A549 (cell line): Measurements from ENCODE around the gene GBE1. TPM values are rescaled to one million over a fixed set of nuclear protein-coding genes. Genes with fewer than 3 reads are reported as not detected.

ENCODE experiments used
- ATAC-seq, 2 experiments: fragments of 200-7000 bp in 1 of 2; fragments of >200 bp in 1 of 2; cut with Nextera tagmentation in 1 of 2; cut with Tn5 transposase in 1 of 2; 3 replicates each; pipeline versions ENCODE4 v1.8.0 to v1.9.1; 2018 to 2020; ENCODE audit warnings: mild to moderate bottlenecking in 1 of 2, moderate library complexity in 1 of 2
- CTCF ChIA-PET: fragments of 300-600 bp; sonication (Branson Sonifier 250); formaldehyde crosslinking; extraction: SDS; loops from one replicate; lab custom pipeline; 2021; ENCODE audit warnings: antibody characterized with exemption, inconsistent platforms; lab: Yijun Ruan, JAX
- POLR2A ChIA-PET: fragments of 350-600 bp; formaldehyde crosslinking; extraction: SDS; loops from one replicate; lab custom pipeline; 2021; ENCODE audit warnings: antibody characterized with exemption, inconsistent platforms; lab: Yijun Ruan, JAX
- DNase-seq, 2 experiments: peaks; one replicate each; pipeline versions ENCODE4 v3.0.0 to v3.0.0-alpha.2; 2011 to 2016; ENCODE audit warnings: low read depth in 1 of 2, low spot score in 1 of 2
- FAIRE-seq: peaks from 2 replicates; lab custom pipeline; 2011; peaks lifted over from hg19 to GRCh38; lab: Jason Lieb, UNC
- H3K27ac ChIP-seq, 2 experiments: fragments of >200 bp; sonication (Bioruptor Twin); formaldehyde crosslinking; 3 replicates each; pipeline ENCODE4 v1.5.1; 2016 to 2017
- H3K4me1 ChIP-seq: fragments of >200 bp; sonication (Bioruptor Twin); formaldehyde crosslinking; 3 replicates; pipeline ENCODE4 v1.6.1; 2016
- H3K4me2 ChIP-seq: fragments of >200 bp; sonication (Bioruptor Twin); formaldehyde crosslinking; 3 replicates; pipeline ENCODE4 v1.6.1; 2016
- H3K4me3 ChIP-seq: fragments of >200 bp; sonication (Bioruptor Twin); formaldehyde crosslinking; 3 replicates; pipeline ENCODE4 v1.5.1; 2016
- H3K9me3 ChIP-seq: fragments of >200 bp; sonication (Bioruptor Twin); formaldehyde crosslinking; 3 replicates; pipeline ENCODE4 v1.6.1; 2016
- BHLHE40 ChIP-seq: IDR thresholded peaks from 2 replicates; pipeline ENCODE4 v1.6.1; 2012; ENCODE audit warnings: low read depth, low read length, inconsistent platforms
- CEBPB ChIP-seq, 2 experiments: fragments of >200 bp in 1 of 2; sonication (Bioruptor Twin) in 1 of 2; formaldehyde crosslinking in 1 of 2; IDR thresholded peaks; 2 replicates each; pipeline ENCODE4 v1.6.1; 2012 to 2016
- CHD2 ChIP-seq: fragments of 150-350 bp; IDR thresholded peaks from 2 replicates; pipeline ENCODE4 v1.6.1; 2014; ENCODE audit warnings: low read length; ENCODE audit not compliant: partially characterized antibody
- CTCF ChIP-seq: fragments of >200 bp; sonication (Bioruptor Twin); formaldehyde crosslinking; IDR thresholded peaks from 3 replicates; pipeline ENCODE4 v1.5.1; 2016
- E2F6 ChIP-seq: IDR thresholded peaks from 2 replicates; pipeline ENCODE4 v1.6.1; 2012; ENCODE audit warnings: low read depth, borderline replicate concordance
- EP300 ChIP-seq, 2 experiments: fragments of >200 bp; sonication (Bioruptor Twin); formaldehyde crosslinking; IDR thresholded peaks; 2 replicates in 1 of 2; 3 replicates in 1 of 2; pipeline ENCODE4 v1.6.1; 2016 to 2017
- ESRRA ChIP-seq: fragments of 150-350 bp; IDR thresholded peaks from 2 replicates; pipeline ENCODE4 v1.6.1; 2014; ENCODE audit warnings: mild to moderate bottlenecking, low read length, borderline replicate concordance
- FOSL2 ChIP-seq, 2 experiments: fragments of 450-650 bp in 1 of 2; fragments of >200 bp in 1 of 2; sonication (Bioruptor Twin) in 1 of 2; formaldehyde crosslinking; IDR thresholded peaks; 2 replicates each; pipeline versions ENCODE4 v1.5.0 to v1.6.1; 2016 to 2020; ENCODE audit warnings: mild to moderate bottlenecking in 1 of 2, moderate library complexity in 1 of 2
- HOXA7 ChIP-seq: fragments of 250-450 bp; sonication (Bioruptor Pico); IDR thresholded peaks from 2 replicates; pipeline ENCODE4 v1.5.0; 2020; ENCODE audit warnings: mild to moderate bottlenecking, moderate library complexity
- JUNB ChIP-seq: fragments of >200 bp; sonication (Bioruptor Twin); formaldehyde crosslinking; IDR thresholded peaks from 2 replicates; pipeline ENCODE4 v1.6.1; 2016
- NFE2L2 ChIP-seq: fragments of 150-350 bp; conservative IDR thresholded peaks from 2 replicates; pipeline ENCODE4 v1.6.1; 2014; ENCODE audit warnings: low read length
- POLR2AphosphoS2 ChIP-seq: conservative IDR thresholded peaks from 2 replicates; pipeline ENCODE4 v1.6.1; 2012; ENCODE audit warnings: low read length, improper control_type of control experiment, inconsistent platforms
- RAD21 ChIP-seq, 2 experiments: fragments of >200 bp in 1 of 2; sonication (Bioruptor Twin) in 1 of 2; formaldehyde crosslinking in 1 of 2; IDR thresholded peaks in 1 of 2; conservative IDR thresholded peaks in 1 of 2; 2 replicates in 1 of 2; 3 replicates in 1 of 2; pipeline ENCODE4 v1.6.1; 2012 to 2018; ENCODE audit warnings: inconsistent platforms in 1 of 2
- SMC3 ChIP-seq: fragments of >200 bp; sonication (Bioruptor Twin); formaldehyde crosslinking; IDR thresholded peaks from 3 replicates; pipeline ENCODE4 v1.6.1; 2018; ENCODE audit warnings: inconsistent platforms
- TP53 ChIP-seq: fragments of 250-450 bp; sonication (Bioruptor Pico); IDR thresholded peaks from 2 replicates; pipeline ENCODE4 v1.5.0; 2021; ENCODE audit warnings: mild to moderate bottlenecking, moderate library complexity
- ZFP36 ChIP-seq: fragments of 450-650 bp; IDR thresholded peaks from 2 replicates; pipeline ENCODE4 v1.6.1; 2014; ENCODE audit warnings: borderline replicate concordance; ENCODE audit not compliant: partially characterized antibody
- ZNF302 ChIP-seq: fragments of 250-450 bp; sonication (Bioruptor Pico); IDR thresholded peaks from 2 replicates; pipeline ENCODE4 v1.9.0; 2021; ENCODE audit warnings: inconsistent platforms, mild to moderate bottlenecking, moderate library complexity
- WGBS: methylation state at CpG from one replicate; pipeline ENCODE4 v1.1.6; 2017; ENCODE audit errors: missing lambda C conversion rate; 5-methylcytosine and 5-hydroxymethylcytosine counted together
- polyA plus RNA-seq, 4 experiments: library from polyadenylated mRNA; depleted of rRNA in 3 of 4; stranded (reverse); fragments of >200 nt; fragmentation: RNase III in 1 of 4; extraction: RNeasy Plus Mini Kit Qiagen cat#74134 plus additional on column Dnase treatment in 1 of 4; gene quantifications; 2 replicates in 3 of 4; 3 replicates in 1 of 4; pipeline ENCODE4 v1.2.3, GENCODE V29; 2011 to 2017
- TF ChIP-seq, protein P1 (sequence below): IDR thresholded peaks from 2 replicates; pipeline ENCODE4 v1.6.1; 2012

Gene GBE1
- polyA plus RNA-seq, 2 of the 4 experiments (the other 2 are of a cell fraction), result 39.5 to 55.0 TPM

- FAIRE-seq, result no peak
- CTCF ChIA-PET, result interaction anchor here (0.7 to 1.7 kb wide), 2 partner anchors 40 to 98 kb away, joined by 3 to 5 read pairs; no protein-coding TSS in a partner anchor
- TF ChIP-seq SMC3 (no peak), POLR2AphosphoS2 (no peak)
- TF ChIP-seq, all 56 proteins: peak for 0
- Histone ChIP-seq H3K4me2 (no peak overlapping the region), H3K4me3 (no peak overlapping the region), H3K9me3 (no peaks in the 10 kb centered on the region), H3K4me1 (peaks cover 15% of the 10 kb centered on the region), H3K27ac (peak overlapping the region in 1 of 2 experiments; percentile 47; a peak in 1 of 6 replicates)
- DNase-seq, result no peak
- no peak for ATAC-seq
- POLR2A ChIA-PET, result no interaction called here
These were observed 3.2 kb upstream of the GBE1 start for GRCh38 chr3:81764665-81765064.

GRCh38 chr3:81764002-81764401, 2.6 kb upstream of the GBE1 start:
- TF ChIP-seq BHLHE40 (no peak), FOSL2 (IDR thresholded peaks at IDR 0.05) (no peak), FOSL2 (CRISPR knock-in tag; IDR thresholded peaks at IDR 0.05) (no peak), CEBPB (IDR thresholded peaks at IDR 0.05) (no peak), ESRRA (no peak), RAD21 (conservative IDR thresholded peaks at IDR 0.05 in 1 of 2, IDR thresholded peaks at IDR 0.05 in 1 of 2) (no peak)
- TF ChIP-seq, protein P1, sequence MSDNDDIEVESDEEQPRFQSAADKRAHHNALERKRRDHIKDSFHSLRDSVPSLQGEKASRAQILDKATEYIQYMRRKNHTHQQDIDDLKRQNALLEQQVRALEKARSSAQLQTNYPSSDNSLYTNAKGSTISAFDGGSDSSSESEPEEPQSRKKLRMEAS, result no peak
- Histone ChIP-seq H3K4me3 (no peak overlapping the region), H3K27ac (peak overlapping the region in 1 of 2 experiments; percentile 47; a peak in 1 of 6 replicates), H3K9me3 (0 out of 3 replicates have a peak, but pooled peaks cover under 1% of the 10 kb centered on the region), H3K4me1 (peaks cover 19% of the 10 kb centered on the region), H3K4me2 (no peak overlapping the region)
- 86% methylated on average over 7 of the region's 7 CpGs for WGBS
- ChIA-PET CTCF (interaction anchor here (0.7 to 1.7 kb wide), 2 partner anchors 39 to 97 kb away, joined by 3 to 5 read pairs; no protein-coding TSS in a partner anchor), POLR2A (no interaction called here)
- FAIRE-seq (no peak), DNase-seq (no peak), ATAC-seq (no peak)

DNA sequence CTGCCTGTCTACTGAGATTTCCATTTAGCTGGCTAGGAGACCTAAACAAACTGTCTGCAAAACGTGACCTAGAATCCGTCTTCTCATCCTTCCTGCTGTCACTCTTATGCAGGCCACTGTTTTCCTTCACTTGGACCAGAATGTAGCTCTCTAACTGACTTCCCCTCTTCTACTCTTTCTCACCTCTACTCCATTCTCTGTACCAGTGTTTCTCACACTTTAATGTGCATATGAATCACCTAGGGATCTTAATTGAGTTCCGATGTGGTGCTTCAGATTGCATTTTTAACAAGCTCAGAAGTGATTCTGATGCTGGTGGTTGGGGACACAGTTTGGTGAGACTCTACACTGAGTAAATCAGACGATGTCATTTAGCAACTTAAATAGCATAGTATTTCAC, 1.6 kb upstream of the GBE1 start:
- ATAC-seq (no peak), FAIRE-seq (no peak), DNase-seq (no peak)
- ChIA-PET POLR2A (no interaction called here), CTCF (interaction anchor here (1.7 kb wide), 1 partner anchor 96 kb away, joined by 5 read pairs; no protein-coding TSS in a partner anchor)
- H3K4me1 ChIP-seq, result peaks cover 19% of the 10 kb centered on the region
- H3K4me3 ChIP-seq, result no peak overlapping the region
- no peak overlapping the region for H3K4me2 ChIP-seq
- peaks cover 8% of the 10 kb centered on the region; the same call in 1 of the 3 replicates for H3K9me3 ChIP-seq
- WGBS, result 88% methylated on average over 4 of the region's 4 CpGs
- TF ChIP-seq JUNB (no peak), ZFP36 (no peak), CEBPB (IDR thresholded peaks at IDR 0.05) (no peak), HOXA7 (no peak), TP53 (CRISPR knock-in tag) (no peak), CTCF (no peak), POLR2AphosphoS2 (no peak), EP300 (IDR thresholded peaks at IDR 0.05) (no peak), NFE2L2 (no peak), ZNF302 (no peak), CHD2 (no peak), E2F6 (no peak), FOSL2 (IDR thresholded peaks at IDR 0.05) (no peak), FOSL2 (CRISPR knock-in tag; IDR thresholded peaks at IDR 0.05) (no peak), ESRRA (no peak)
- peak overlapping the region in 1 of 2 experiments; percentile 97; a peak in 1 of 6 replicates for H3K27ac ChIP-seq
